SKM-1 treated with dmso at 0.1 percent for 144 hours (cell line): ENCODE measurements around the gene PPCDC.
A peak's percentile ranks its signal among the peaks of the same experiment; 100 is the strongest.

Experiments used
- DNase-seq: peaks from one replicate; lab custom pipeline; 2025; ENCODE audit not compliant: unreplicated experiment; lab: John Stamatoyannopoulos, UW

The PPCDC gene, protein sequence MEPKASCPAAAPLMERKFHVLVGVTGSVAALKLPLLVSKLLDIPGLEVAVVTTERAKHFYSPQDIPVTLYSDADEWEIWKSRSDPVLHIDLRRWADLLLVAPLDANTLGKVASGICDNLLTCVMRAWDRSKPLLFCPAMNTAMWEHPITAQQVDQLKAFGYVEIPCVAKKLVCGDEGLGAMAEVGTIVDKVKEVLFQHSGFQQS

DNA sequence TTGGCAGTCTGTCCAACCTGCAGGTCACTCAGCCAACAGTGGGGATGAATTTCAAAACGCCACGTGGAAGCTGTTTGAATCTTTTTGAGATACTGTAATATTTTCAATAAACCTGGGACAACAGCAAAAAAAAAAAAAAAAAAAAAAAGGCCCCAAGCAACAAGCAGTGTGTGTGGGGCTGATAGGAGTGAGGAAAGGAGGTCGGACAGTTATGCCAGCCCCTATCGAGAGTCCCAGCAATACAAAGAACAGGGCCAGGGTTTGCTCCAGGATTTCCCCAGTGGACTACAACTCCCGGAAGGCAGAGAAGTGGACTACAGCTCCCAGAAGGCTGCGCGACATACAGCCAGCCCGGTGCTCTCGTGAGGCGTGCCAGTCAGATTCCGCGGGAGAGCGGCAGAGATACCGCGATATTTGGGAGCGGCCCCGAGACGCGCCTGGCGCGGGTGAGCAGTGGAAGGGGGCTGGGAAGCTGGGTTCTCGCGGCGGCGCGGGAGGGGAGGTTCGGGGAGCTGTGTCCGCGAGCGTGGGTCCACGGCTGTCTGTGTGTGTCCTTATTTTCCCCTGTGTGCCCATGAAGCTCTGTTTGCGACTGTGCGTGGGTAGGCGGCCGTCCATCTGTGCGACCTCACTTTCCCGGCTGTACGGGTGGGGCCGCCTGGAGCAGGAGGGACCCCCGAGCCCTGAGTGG, at the start of gene PPCDC:
Gene PPCDC (plus strand): TSS at position 410 of the 691 bp plus-strand sequence. CDS start 4,729 bp downstream, outside the sequence.
- DNase-seq = peak; percentile 92

DNA sequence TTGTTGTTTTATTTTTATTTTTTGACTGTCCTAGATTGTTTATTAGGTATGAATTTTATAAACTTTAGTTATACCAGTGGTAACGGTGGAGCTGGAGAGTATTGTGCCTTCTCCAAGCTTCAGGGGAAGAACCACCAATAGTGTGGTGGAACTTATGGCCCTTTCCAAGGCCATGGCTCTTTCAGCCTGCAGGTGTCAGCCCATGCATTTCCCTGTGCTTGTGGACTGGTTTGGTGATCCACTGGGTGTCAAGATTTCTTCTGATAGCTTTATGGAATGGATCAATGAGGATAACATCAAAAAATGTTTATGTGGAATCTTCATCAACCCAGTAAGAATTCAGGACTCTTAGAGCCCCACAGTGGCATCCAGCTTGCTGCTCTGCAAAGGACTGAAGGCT, 47.2 kb upstream of the PPCDC start:
- DNase-seq = no peak

DNA sequence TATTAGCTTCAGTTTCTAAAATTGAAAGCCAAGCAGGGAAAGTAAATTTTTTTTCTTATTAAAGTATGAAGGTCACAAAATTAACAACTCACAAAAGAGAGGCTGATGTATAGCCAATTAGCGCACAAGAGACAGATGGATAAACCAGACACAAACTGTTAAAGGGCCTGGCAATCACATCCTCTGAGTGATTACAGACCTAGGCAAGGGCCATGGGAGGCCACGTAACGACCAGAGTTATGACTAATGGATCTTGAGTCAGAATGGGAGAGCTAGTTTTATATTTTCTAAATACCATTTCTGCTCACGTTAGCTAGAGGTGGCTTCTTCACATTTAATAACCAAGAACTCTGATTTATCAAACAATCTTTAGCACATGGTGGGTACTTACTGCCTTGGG, 45.8 kb upstream of the PPCDC start:
- DNase-seq = no peak

DNA sequence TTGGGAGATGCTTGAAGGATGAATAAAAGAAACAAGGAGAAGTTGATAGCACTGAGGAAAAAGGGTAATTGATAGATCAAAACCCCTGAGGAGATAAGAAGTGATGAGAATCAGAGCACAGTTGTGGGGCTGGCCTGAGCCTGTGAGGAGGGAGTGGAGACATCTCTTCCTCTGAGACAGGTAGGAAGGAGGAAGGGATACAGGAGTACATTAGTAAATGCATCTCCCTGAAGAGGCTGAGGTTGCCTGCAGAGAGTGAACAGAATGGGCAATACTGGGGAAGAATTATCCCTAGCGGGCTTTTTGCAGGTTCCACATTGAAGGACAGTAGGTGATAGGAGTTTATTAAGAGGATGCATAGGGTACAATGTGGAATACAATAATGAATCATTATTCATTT, 45.3 kb upstream of the PPCDC start:
- DNase-seq = no peak

DNA sequence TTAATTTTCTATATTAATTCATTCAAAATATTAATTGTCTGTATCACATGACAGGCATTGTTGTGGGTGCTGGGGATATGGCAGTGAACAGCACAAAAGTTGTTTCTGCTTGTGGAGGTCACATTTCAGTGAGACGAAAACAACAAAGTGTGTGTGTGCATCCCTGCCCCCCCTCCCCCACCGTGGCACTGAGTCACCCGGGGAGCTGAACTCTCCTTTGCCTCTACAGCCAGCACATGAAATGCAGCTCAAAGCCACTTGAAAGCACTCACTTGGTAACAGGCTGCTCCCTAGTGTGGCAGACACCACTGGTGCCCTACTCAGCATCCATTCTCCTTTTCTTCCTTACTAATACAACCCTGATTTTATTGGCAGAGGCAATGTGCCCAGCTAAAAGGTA, 44.9 kb upstream of the PPCDC start:
- no peak for DNase-seq

DNA sequence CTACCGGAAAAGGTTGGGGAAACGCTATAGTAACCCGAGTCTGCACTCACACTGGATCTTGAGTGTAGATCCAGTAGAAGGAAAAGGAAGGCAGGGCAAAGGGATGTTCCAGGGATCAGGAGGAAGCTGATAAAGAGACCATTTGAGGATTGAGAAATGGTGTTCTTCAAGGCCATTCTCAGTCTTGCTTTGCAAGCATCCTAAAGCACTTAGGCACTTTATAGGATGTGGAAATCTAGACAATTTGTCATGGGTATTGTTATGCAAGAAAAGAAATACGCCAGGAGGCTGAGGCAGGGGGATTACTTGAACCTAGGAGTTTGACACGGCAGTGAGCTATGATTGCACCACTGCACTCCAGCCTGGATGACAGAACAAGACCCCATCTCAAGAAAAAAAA, 41.2 kb upstream of the PPCDC start:
- no peak for DNase-seq

DNA sequence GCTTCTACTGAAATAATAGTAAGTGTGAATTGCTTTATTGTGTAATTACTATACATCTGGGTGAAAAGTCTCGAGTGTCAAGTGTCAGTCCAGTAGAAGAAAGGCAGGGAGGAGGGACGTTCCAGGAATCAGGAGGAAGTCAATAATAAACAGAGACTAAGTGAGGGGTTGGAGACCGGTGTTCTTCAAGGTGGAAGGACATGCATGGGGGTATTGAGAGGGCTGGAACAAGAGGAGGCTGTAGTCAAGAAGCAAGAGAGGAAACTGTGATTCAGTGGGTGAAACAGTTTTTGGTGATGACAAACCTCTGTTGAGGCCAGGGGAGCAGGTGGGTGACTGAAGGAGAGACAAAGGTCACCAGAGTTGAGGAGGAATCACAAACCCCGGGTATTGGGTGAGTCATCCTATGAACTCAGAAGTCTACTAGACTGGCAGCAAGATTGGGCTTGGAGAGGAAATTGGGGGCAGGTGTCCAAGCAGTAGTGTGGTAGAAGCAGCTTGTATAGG, 39.6 kb upstream of the PPCDC start:
- DNase-seq = no peak

DNA sequence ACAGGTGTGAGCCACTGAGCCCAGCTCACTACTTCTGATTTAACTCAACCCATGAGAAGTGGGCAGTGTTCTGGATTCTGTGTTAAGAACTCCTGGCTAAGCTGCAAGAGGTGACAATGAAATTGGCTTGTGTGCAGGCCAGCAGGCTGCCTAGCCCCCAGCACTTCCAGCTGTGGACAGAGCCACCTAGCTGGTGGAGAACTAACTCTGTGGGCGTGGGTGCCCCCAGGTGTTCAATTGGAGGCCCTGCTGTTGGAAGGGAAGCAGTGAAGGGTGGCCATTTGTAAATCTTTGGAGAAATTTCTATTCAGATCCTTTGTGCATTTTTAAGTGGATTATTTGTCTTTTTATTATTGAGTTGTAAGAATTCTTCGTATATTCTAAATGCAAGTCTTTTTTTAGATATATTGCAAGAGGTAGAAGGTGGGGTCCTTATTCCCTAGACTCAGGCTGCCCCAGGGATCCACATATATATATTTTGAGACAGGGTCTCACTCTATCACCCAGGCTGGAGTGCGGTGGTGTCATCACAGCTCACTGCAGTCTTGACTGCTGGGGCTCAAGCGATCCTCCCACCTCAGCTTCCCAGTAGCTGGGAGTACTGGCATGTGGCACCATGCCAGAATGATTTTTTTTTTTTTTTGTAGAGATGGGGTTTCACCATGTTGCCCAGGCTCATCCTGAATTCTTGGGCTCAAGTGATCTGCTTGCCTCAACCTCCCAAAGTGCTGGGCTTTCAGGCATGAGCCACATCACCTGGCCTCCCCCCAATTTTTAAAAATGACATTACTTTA, 35.2 kb upstream of the PPCDC start:
- no peak for DNase-seq

DNA sequence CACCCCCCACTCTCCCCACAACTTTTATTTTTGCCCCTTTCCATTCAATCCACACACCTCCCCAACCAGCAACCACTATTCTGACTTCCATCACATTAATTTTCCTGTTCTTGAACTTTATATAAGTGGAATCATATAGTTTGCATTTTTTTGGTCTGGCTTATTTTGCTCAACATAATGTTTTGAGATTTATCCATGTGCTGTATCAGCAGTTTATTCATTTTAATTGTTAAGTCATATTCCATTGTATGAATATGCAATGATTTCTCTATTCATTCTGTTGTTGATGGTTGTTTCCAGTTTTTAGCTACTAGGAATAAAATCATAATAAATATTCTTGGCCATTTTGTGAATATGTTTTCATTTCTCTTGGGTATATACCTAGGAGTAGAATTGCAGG, 33.9 kb upstream of the PPCDC start:
- no peak for DNase-seq

DNA sequence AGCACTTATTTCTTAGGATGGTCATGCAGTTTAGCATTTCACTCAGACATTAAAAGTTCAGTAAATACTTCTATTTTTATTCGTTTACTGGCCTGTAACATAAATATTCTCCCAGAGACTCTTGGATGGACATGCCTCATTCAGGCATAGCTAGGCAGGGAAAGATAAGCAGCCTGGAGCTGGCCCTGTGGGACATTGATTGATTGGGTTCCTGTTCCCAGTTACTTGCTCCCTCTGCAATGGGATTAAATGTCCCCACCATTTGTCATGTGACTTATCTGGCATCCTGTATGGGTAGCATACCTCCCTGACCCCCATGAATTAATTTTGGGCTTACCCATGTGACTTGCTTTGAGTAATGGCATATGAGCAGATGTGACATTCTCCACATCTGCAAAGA, 30.8 kb upstream of the PPCDC start:
- no peak for DNase-seq

DNA sequence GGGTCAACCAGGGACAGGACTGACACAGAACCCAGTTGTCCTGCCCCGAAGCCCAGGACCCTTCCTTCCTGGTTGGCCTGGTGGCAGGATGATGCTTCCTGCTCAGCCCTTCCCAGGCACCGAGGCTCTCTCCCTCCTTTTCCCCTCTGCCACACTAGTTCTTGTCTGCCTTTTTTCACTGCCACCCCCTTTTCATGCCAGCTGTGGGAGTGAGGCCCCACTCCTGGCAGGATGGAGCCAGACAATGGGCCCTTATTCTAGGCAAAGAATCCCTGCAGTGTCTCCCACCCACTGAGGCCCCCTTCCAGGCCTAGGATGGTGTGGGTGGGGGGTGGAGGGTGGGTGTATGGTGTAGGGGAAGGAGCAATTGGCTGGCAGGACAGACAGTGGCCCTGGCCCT, 29.2 kb upstream of the PPCDC start:
- no peak for DNase-seq

DNA sequence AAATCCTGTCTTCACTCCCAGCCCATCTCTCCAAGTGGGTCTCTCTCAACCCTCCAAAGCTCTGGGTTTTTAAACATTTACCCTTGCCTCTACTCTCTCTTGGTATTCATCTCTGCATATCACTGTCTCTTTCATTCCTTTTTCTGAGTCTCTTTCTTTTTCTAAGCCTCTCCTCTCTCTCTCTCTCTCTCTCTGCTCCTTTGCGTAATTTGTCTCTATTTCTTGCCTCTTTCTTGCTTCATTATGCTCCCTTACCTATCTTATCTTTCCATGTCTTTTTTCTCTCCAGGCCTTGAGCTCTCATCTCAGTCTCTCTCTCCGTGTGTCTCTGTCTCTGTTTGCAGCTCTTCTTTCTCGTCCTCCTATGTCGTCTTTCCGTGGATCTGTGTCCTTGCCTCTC, 28.7 kb upstream of the PPCDC start:
- DNase-seq = no peak

DNA sequence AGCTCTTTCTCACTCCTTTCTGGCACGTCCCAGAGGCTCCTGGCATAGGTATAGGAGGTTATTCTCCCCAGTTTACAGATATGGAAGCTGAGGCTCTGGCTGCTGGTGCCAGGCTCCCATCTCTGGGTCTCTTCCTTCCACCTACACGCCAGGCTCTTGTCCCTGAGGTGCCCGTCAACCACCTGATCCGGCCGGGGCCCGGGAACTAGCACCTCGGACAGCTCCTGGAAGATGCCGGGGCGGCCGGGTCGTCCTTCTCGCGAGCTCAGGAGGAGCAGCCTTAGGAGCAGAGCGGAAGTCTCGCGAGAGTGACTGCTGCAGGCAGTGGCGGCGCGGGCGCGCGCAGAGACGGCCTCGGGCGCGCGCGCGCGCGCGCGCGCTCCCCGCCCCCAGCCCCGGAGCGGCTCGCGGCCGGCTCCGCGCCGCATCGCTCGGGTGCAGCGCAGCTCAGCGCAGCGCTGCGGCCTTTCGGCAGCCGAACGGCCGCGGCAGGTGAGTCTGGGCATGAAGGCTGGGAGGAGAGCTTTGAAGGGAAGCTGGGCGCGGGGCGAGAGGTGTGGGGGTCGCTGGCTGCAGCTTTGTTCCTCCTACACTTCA, 28.1 kb upstream of the PPCDC start, which contains the start of gene SCAMP5:
Gene SCAMP5 (plus strand): TSS at position 382 of the 597 bp plus-strand sequence. CDS start 16,277 bp downstream, outside the sequence.
- DNase-seq = peak; percentile 91

DNA sequence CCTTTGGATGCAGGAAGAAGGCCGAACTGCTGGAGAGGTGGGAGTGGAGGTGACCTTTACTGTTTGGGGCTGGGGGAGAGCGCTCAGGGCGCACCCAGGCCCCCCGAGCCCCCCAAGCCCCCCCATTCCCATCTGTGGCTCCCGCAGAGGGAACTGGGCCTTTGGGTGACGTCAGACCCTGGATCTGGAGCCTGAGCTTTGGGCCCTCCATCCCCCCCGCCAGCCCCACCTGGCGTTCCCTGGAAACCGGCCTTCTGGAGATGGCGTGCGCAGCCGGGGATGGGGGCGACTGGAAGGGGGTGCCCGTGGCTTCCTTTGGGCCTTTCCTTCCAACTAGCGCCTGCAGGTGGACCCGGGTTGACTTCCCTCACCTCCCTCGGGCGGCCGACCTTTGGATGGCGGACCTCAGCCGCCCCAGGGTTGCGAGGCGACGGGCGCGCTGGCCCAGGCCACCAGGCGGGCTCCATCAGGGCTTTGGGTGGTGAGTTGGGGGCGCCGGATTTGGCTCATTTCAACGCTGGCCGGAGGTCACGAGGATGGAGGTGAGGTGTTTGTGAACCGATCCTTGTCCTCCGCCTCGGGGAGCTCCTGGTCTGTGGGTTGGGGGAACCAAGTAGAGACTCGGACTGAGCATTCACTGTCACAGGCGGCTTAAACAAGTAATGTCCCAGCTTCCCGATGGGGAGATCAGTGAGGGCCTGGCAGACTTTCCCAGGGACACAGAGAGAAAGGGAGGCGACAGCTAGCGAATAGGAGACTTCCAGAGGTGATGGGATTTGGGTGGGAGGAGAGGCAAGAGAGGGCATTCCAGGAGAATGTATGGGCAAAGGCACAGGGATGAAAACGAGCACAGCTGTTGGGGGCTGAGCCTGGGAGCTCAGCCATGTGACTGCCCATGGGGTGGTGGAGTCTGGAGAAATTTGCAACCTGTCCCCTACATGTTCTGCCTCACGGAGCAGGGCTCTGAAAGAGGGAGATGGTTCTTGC, 27.3 kb upstream of the PPCDC start:
- no peak for DNase-seq

DNA sequence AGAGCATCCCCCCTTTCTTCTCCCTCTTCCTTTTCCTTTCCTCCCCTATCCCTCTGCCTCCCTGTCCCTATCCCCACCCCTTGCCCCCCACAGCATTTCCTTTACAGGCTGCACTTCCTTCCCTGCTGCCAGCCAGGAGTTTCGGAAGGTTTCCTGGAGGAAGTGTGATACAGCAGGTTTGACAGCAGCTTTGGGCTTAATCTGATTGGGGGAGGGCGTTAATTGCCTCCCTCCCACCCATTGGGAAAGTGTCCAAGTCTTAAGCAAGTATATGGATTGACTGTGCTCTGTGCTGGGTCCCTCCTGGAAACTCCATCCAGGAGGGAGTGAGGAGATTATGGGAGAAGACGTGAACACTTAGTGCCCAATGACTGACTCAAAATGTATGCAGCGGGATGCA, 26.2 kb upstream of the PPCDC start:
- DNase-seq = no peak

DNA sequence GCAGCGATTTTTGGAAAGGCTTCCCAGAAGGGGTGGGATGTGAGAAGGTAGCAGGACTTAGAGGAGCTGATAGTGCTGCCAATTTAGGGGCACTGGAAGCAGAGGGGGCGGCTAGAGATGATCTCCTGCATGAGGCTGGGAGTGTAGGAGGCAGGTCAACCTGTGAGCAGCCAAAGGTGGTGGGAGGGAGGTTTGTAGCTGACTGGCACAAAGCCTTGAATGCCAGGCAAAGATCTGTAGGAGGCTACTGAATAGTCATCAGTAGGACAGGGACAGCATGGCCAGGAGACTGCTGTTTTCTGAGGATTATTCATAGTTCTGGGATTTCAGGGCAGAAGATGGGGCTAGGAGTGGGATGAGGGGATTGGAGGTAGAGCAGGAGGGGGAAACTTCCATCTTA, 25.8 kb upstream of the PPCDC start:
- no peak for DNase-seq

DNA sequence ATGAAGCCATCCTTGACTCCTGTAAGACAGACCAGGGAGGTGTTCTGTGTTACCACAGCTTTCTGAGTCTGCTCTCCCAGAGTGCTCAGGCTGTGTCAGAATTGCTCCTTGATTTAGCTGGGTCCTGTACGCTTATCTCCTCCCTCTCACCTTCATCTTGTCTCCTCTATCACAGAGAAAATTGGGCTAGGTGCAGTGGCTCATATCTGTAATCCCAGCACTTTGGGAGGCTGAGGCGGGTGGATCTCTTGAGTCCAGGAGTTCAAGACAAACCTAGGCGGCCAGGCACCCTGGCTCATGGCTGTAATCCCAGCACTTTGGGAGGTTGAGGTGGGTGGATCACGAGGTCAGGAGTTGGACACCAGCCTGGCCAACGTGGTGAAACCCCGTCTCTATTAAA, 22.1 kb upstream of the PPCDC start:
- no peak for DNase-seq

DNA sequence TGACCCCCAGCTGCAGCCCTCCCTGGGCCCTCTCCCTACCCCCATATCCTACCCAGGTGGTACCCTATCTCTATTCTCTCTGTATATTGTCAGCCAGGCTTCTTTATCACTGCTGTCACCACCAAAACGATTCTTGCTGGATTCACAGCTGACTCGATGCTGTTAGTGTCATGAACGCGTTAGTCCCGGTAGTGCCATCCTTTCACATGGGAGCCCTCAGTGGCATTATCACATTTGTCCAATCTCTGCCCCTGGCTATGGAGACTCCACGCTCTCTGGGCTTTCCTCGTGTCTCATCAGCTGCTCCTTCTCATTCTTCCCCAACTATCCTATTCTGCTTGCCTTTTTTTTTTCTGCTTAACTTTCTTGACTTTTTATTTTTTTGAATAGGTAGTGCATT, 21.0 kb upstream of the PPCDC start:
- DNase-seq = no peak

DNA sequence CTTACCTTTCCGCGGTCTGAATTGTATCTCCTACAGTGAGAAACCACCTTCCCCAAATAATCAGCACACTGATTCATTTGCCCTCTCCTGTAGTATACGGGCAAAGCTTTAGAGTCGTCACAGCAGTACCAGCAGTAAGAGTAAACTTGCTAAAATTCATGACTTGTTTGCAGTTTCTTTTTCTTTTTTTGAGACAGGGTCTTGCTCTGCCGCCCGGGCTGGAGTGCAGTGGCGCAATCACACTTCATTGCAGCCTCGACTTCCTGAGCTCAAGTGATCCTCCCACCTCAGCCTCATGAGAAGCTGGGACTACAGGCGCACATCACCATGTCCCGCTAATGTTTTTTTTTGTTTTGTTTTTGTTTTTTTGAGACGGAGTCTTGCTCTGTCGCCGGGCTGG, 16.2 kb upstream of the PPCDC start:
- DNase-seq = no peak

DNA sequence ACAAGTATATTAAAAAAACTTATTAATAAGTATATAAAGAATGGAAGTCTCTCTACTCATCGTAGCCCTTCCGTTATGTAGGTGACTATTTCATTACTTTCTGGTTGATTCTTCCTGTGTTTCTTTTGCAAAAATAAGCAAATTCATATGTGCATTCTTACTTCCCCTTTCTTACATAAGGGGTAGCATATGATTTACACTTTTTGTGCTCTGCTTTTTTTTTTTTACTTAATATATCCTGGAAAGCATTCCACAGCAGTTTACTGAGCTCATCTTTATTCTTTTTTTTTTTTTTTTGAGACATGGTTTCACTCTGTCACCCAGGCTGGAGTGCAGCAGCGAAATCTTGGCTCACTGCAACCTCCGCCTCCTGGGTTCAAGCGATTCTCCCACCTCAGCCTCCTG, 15.2 kb upstream of the PPCDC start:
- peak; percentile 33 for DNase-seq
